Smooth muscle cell of the brain vasculature (primary cell): ENCODE measurements around the gene BANF2.

Experiments used
- DNase-seq: peaks from one replicate; pipeline ENCODE4 v3.0.0-alpha.2; 2012; ENCODE audit warnings: low read depth, low spot score

Gene BANF2

DNA sequence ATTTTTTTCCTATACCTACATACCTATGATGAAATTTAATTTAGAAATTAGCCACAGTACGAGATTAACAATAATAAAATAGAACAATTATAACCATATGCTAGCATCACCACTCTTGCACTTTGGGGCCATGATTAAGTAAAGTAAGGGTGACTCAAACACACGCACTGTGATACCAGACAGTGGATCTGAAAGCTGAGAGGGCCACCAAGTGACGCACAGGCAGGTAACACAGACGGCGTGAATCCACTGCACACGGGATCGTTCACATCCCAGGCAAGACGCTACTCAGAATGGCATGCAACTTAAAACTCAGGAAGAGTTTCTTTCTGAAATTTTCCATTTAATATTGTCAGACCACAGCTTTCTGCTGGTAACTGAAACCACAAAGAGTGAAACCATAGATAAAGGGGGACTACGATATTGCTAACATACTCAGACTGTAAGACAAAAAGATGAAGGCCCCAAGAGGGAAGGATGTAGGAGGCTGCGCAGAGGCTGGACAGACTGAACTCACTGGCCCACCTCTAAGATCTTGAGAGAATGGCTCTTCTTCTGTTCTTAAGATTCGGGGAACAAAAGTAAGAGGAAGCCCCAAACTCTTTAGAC is 35.6 kb upstream of the BANF2 start:
- no peak for DNase-seq

DNA sequence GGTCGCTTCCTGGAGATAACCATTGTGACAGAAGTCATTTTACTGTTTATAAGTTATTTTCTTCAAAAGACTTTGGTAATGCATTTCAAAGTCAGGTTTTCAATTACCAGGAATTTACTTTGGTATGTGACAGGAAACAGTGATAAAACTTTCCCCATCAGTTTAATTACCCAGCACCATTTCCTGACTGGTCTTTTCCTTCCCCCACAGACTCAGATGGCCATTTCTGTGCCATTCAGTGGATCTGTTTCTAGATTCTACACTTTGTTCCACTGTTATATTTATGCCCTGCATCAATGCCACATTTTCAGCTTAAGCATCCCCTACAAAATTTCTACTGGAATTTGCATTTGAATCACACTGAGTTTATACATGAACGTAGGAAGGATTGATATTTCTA is 34.0 kb upstream of the BANF2 start:
- DNase-seq = no peak

DNA sequence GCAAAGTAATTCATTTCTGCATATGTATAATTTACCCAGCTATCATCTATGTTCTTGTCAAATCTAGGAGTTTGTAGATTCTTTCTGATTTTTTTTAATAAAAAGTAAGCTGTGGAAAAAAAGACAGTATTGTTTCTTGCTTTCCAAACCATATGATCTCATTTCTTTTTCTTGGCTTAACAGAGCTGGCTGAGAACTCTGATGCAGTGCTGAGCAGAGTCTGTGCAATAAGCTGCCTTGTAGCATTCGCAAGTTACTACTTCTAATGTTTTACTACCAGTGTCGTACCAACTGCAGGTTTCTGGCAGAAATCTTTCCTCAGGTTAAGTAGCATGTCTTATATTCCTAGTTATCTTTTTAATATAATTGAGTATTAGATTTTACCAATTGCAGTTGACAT is 33.3 kb upstream of the BANF2 start:
- DNase-seq = no peak

DNA sequence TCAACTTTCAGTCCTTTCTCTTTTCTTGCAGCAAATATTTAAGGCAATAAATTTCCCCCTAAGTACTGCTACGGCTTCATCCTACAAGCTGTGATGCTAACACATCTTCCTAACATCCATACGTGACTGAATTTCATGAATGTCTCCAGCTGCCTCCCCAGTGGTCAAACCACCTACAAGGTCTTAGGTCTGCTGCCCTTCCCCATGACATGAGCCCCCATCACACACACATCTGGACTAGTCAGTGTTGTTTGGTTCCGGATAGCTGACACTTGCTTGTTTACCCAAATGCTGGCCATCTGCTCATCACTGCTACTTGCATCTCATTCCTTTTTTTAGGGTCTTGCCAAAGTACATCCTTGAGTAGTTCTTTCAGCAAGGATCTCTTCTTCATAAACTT is 32.3 kb upstream of the BANF2 start:
- no peak for DNase-seq

DNA sequence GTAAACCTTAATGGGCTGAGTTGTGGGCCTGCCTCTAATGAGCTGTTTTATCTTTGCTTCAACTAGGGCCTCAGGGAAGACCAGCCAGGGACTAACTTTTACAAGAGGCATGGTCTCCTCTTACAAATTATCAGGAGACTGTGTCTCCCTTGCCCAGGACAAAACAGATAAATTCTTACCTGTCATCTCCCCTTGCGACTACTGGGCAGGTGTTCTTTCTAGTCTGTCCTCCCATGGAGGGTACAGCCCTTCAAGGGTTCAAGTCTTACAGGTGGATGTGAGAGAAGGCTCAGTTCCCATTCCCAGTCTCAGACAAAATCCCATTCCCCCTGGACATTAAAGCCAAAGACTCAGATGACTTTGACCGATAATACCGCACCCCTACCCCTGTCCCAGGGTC is 31.3 kb upstream of the BANF2 start:
- no peak for DNase-seq

DNA sequence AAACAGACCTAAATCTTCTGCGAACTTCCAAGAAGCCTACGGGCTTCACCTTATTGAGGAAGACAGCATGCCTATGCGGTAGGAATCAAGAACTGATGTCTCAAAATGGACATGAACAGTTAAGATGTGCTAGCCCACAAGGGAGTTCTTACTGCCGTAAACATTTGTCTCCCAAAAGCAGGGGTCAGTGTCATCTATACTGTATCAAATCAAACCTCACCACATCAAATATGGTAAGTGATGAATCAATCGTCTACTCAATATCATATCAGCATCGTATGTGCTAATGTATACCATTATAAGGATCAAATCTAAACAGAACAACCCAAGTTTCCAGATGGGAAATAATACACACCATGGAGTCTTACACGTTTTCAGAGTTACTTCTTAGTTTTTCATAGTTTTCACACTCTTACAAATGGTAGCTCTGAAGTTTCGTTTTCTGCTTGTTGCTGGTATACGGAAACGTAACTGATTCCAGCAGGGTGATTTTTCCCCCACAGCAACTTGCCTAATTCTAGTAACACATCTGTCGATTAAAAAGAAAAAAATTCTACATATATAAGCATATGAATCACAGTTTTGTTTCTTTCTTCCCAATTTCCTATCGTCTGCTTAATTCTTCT is 30.3 kb upstream of the BANF2 start:
- no peak for DNase-seq

DNA sequence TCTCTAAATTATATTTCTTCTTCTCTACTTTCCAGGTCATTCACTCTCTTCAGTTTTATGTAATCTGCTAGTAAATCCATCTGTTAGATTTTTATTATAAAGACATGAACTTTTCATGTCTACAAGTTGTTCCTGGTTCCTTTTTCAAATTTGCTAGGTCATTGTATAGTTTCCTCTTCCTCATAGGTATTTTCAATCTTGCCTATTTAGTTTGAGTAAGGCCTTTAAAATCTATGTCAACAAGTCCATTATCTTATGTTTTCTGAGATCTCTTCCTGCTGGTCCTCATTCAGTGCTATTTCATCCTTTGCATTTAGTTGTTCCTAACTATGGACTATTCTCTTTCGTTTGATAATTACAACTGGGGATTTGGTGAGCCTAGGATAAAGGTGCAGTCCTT is 28.8 kb upstream of the BANF2 start:
- DNase-seq = no peak

DNA sequence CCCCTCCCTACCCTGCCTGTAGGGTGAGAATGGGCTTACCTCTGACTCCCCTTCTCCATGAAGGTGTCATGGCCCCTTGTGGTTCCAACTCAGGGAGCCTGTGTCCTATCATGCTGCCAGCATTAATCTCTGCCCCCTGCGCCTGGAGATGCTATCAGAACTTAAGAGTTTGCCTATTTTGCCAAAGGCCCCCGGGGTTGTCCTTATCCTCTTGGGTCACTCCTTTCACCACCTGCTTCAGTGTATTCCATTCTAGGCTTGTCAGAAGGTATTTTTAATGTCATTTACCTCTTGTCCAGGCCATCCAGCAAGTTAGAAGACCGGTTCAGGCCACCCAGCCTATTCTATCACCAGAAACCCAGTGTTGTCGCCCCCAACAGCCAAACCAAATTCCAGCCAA is 28.2 kb upstream of the BANF2 start:
- no peak for DNase-seq

DNA sequence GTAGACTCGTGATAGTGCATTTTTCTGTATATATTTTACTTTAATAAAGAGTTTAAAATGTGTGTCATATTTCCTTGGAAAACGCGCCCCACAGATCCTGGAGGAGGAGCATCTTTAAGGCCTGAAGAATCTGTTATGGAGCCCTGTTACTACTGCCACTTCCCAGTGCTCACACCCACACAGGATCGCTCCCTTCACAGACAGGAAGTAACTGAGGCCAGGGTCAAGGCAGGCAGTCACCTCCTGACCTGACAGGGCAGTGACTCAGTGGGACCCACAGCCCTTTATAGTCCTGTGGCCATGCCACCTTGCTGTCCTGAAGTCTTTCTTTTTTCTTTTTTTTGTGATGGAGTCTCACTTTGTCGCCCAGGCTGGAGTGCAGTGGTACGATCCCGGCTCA is 26.7 kb upstream of the BANF2 start:
- no peak for DNase-seq

DNA sequence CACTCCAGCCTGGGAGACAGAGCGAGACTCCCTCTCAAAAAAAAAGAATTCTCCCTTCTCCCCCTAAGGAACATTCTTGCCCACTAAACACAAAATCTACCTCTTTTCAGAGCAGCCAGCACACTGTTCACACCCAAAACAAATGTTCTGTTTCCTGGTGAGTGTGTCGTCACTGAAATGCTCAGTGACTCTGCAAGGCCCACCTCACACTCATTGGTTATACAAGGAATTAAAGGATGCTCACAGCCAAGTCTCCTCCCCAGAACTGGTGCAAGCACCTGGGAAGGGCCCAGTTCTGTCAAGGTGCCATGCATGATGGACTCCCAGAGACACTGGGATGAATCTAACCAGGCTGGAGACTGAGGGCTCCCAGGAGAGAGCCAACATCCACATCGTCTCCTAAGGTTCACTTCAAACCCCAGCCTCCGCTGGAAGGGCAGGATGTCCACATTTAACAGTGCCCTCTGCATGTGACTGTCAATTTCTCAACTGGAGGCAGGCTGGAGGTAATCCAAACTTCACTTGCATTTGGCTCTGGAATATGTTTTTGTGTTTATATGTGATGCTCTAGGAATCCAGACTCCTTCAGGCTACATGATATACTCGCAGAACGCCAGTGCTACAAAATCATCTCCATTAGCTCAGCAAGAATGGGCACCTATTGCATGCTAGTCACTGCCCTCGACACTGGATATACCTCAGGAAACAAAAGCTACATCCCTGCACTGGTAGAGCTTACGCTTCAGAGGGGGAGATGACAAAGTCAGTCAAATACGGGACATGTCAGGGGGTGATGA is 24.8 kb upstream of the BANF2 start:
- no peak for DNase-seq

DNA sequence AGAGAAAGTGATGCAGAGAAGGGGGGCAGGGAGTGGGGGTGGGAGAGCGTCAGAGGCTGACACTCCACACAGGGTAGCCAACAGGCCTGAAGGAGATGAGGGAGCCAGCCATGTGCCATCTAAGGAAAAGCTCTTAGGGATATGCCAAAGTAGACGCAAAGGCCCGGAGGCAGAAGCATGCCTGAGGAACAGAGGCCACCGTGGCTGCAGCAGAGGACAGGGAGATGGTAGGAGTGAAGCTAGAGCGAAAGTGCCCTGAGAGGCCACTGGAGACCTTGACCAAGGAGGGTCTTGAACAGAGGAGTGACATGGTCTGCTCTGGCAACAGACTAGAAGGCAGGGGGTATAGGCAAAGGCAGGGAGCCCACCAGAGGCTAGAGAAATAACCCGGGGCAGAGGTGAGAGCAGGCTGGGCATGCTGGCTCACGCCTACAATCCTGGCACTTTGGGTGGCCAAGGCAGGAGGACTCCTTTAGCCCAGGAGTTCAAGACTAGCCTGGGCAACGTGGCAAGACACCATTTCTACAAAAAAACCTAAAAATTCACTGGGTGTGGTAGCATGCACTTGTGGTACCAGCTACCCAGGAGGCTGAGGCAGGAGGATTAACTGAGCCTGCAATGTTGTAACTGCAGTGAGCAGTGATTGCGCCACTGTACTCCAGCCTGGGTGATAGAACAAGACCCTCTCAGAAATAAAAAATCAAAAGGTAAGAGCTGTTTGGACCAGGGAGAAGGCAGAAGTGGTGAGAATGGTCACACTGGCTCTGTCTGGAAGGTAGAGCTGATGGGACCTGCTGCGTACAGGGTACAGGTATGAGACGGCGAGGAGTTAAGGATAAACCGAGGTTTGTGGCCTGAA is 24.0 kb upstream of the BANF2 start:
- DNase-seq = no peak

DNA sequence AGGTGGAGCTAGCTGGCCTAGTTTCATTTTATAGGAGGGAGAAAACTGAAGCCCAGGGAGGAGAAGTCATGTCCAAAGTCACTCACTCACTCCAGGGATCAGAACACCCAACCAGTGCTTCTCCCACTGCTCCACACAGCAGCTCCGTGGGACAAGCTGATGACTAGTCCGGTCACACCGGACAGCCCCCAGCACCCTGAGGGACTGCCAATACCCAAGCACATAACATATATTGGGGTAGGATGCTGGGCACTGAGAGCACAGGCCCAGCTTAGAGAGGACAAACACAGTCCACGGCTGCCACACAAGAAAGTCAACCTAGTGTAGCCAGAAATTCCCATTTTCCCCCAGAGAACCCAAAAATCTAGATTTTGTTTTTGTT is 23.4 kb upstream of the BANF2 start:
- no peak for DNase-seq

DNA sequence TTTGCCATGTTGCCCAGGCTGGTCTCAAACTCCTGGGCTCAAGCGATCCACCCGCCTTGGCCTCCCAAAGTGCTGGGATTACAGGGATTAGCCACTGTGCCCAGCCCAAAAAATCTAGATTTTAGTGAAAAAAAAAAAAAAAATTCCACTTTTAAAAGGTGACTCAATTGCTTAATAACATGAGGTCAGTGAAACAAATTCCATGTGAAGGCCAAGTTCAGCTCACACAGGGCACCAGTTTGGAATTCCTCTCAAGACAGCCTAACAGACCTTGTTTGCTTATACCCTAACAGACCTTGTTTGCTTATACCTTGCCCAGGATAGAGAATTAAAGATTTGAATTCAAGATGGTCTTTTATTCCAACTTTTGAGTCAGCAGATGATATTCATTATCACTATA is 22.8 kb upstream of the BANF2 start:
- DNase-seq = no peak

DNA sequence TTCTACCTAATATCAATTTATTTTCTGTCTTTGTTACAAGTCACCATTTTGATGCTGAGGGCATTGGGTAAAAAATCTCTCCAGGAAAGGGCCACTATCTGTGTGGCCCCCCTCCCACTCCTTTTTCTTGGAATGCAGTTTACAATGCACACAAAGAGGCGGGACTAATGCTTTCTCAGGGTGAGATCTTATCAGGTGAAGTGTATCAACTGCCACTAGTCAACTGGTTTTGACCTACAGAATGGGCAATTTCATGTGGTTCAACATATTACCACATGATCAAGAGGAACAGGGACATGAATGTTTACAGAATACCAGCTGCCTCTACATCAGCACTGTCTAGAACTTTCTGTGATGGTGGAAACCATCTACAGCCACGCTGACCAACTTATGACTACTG is 21.5 kb upstream of the BANF2 start:
- no peak for DNase-seq

DNA sequence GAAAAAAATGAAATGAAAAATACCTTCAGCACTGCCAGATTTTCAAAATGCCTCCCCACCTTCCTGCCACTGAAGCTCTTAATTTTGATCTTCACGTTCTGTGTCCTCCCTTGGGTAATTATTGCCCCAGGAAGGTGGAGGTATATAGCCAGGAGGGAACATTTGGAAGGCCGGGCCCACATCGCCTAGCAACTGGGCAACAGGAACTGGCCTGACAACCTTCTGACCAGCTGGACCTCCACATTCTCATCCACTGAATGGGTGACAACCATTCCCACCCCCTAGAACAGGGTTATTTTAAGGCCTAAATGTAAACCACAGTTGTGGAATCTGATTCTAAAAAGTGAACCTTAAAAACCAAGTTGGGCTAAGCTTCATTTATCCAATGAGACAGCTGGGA is 20.9 kb upstream of the BANF2 start:
- DNase-seq = no peak

DNA sequence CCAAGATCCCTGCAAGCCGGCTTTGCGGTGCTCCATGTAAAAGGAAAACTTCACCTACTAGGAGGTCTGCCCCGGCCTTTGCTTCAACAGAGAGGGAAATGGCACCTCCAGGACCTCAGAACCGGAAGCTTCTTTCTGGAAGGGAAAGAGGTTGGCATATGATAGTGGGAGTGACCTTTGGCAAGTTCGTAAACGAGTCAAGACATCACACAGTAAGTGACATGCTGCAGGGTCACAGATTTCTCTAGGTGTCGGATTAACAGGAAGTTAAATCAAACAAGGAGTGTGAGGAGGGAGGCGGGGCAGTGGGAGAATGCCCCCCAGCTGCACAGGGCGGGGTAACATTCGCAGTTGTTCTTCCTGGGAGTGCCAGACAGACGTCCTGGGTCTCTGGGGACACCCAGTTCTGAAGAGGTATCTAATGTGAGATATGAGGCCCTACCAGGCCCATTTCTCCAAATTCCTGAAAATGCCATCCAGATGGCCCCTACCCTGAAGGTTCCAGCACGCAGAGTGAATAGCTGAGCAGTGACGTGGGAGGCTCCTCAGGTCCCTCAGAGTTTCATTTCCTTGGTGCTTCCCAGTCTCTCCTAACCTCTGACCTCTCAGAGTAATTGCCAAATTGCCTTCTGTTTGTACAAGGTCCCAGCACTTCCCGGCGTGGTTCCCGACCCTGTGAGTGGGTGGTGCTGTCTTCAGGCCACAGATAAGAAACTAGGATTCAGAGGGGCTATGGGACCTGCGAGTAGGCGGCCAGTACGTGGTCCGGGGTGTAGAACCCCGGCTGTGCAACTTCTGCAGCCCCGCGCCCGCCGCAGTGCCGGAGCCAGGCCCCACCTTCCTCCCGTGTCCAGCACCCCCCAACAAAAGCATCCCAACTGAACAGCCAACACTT is 19.6 kb upstream of the BANF2 start:
- DNase-seq = no peak

DNA sequence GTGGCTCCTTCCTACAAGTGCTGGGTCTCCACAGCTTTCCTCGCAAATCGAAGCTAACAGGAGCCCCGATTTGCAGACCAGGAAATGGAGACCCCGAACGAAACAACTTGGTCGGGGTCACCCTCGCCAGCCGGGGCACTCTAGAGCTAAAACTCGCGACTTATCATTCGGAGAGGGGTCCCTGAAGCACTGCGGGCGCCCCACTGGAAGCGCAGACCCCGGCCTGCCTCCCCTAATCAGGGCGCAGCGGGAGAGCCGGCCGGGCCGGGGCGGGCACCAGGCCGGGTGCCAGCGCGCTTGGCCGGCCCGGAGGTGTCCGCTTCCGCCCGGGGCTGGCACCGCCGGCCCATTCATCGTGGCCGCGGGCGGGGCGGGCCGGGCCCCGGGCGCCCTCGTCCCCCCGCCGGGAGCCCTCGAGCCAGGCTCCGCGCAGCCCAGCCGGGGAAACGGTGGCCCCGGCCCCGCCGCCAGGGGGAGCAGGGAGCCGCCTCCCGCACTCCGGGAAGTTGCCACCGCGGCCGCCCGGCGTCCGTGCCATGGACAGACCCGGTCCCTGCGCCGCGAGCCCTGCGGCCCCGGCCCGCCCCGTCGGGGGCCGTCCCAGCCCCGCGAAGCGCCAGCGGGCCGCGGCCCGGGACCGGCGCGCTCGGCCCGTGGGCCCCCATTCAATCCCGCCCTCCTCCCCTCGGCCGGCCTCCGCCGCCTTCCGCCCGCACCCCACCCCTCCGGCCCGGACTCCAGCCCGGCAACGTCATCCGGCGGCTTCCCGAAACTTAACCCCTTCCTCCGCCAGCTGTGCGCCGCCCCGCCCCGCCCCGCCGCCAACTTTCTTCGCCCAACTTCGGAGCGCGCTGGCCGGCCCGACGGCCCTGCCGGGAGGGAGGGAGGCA is 18.7 kb upstream of the BANF2 start:
- DNase-seq = no peak

DNA sequence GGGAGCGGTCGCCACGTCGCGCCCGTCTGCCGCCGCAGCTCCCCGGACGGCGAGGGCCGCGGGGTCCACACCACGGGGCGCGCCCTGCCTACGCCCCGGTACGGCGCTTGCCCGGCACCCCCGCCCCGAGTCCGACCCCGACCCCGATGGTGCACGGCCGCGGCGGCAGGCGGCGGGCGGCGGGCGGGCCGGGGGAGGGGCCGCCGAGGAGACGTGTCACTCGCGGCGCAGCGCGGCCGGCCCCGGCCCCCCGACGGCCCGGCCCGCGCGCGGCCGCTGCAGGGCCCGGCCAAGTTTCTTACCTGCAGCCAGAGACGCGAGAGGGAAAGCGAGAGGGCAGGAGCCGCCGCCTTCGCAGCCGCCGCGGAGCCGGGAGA is 18.1 kb upstream of the BANF2 start:
- no peak for DNase-seq

DNA sequence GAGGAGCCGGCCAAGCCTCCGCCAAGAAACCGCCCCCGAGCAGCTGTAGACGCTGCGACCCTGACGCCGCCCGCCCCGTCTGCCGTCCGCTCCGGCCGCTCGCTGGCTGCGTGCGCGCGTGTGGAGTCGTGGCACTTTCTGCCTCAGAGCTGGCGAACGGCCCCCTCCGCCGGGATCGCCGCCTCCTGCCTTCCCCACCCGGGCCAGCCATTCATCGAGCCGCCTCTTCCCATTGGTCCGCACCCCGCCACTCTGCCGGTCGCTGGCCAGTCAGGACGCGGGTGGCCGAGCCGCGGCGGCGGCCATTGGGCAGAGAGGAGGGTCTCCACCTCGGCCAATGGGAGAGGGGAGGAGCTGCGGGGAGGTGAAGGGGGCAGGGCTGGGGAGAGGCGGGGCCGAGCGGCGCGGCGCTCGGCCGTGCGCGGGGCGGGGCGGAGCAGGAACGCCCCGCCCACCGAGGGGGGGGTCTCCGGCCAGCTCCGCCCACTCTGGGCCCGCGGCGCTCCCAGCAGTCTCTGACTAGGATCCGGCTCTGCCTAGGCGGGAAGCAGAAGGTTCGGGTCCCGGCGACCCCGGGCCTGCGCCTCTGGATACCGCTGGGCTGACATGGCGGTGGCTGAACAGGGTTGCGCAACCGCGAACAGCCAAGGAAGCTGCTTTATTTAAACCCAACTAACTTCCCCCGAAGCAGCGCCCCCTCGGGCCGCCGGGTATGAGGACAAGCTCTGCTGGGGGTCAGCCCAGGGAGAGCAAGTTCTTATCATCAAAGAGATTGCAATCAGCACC is 17.5 kb upstream of the BANF2 start, which contains the start of gene RRBP1:
Gene RRBP1 (minus strand): TSS at position 140 of the 786 bp plus-strand sequence. CDS start 21,735 bp downstream, outside the sequence.
- peak; percentile 93 for DNase-seq

DNA sequence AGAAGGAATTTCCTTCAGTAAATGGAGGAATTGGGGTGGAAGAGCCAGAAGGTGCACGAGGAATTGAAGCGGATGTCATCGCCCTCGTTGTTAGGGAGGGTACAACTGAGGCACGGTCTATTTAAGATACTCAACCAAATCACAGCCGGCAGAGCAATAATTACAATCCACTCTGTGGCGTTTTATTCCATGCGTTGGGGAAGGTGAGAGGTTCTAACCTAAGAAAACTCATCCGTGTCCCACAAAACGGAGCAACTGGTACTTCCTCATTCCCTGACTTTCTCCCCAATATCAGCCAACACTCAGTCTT is 16.9 kb upstream of the BANF2 start:
- DNase-seq = no peak
